SH-SY5Y (cell line): ENCODE results near the gene OR5AN1.

Experiments used
- GATA2 ChIP-seq: IDR thresholded peaks from 2 replicates; pipeline ENCODE4 v1.6.1; 2011; ENCODE audit warnings: mild to moderate bottlenecking, low read depth, low read length
- GATA3 ChIP-seq: IDR thresholded peaks from 2 replicates; pipeline ENCODE4 v1.6.1; 2011; ENCODE audit warnings: low read depth, mild to moderate bottlenecking, low read length, moderate library complexity

DNA sequence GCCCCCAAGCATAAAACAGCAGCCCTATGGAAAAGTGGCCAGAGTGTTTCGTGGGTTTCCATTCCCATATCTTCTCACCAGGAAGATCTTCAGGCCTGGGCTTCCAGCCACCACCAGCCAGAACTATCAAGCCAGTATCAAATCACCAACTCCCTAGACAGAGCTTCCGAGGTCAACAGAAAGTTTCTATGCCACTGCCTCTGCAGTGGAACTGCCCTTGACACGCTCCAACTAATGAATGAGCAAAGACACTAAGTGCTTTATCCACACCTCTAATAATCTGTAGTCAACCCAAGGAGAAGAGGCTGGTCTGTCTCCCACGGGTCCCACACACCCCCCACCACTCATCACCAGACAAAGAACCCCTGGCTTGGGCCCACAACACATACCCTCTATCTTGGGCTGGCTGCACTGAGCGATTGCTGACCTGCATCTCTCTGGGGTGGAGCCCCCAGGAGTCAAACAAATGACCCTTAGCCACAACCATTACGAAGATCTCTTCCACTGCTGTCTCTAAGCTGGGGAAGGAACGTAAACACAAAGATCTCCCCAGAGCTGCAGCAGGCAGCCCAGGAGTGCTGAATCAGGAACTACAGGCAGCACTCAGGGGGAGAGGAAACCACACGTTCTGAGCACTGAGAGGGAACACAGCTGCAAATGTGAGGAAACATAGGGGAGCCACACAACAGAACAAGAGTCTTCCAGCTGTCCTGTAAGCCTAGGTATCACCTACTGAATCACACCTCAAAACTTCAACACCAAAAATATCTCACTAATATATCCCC is 9.7 kb downstream of the OR5AN1 start:
- no peak for TF ChIP-seq GATA2
- TF ChIP-seq GATA3, result no peak
